Measurements from ENCODE around the gene USP25.

USP25 gene

DNA sequence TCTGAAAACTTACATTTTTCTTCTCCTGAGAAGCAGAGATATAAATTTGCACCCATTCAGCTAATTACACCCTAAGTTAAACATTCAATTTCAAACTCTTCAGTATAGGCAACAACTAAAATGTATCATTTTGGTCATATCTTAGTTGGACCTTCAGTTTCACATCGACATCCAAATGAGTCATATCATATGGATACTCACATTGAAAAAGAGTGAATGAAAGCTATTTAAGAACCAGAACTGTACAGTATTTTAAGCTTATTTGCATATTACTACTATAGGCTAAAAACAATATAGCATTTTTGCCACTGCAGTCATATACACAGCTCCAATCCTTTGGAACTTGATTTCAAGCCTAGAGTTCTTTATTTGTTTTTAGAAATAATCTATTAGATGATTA, 33.6 kb downstream of the USP25 start:
- no peak for DNase-seq (ENCODE audit: low read depth in 3 of 3, low spot score in 1 of 3)

DNA sequence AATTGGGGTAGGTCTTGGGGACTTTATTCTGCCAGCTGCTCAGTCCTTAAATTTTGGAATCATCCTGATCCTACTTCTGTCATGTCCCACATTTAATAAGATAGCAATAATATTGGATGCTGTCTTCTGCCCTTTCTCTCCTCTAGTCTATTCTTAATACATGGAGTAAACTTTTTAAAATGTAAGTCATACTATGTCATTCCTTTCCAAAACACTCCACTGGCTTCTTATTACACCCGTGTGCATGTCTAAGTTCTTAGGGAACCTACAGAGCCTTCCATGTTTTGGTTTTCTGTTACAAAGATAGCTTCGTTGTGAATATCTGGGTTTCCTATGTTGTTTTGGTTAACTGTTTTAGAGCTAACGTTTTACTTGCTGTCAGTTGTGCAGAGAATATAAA, 35.1 kb downstream of the USP25 start:
- DNase-seq (ENCODE audit: low read depth in 3 of 3, low spot score in 1 of 3), result no peak

DNA sequence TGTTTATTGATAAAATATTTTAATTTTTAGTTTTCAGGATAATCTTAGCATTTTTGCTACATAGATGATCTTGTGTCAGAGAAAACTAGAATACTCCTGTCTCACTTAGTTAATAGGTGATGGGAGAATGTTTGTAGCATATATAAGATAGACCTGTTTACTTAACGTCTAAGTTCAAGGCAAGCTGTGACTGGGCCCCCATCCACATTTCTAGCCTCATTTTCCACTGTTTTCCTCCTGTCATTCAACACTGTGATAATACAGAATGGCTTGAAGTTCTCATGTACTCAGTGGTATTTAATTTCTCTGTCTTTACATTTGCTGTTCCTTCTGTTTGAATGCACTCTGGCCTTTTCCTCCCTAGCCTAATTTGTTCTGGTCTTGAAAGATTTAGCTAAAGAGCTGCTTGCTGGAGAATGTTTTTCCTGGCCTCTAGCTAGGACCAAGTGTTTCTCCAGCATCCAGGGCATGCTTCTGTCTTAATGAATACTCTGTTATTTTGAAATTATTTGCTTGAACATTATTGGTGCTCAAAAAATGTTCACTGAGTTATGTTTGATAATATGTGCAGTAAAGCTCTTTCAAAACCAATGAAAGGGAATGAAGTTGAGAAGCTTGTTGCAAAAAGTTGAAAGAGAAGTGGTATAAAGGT, 37.3 kb downstream of the USP25 start:
- DNase-seq (ENCODE audit: low read depth in 3 of 3, low spot score in 1 of 3), result no peak

DNA sequence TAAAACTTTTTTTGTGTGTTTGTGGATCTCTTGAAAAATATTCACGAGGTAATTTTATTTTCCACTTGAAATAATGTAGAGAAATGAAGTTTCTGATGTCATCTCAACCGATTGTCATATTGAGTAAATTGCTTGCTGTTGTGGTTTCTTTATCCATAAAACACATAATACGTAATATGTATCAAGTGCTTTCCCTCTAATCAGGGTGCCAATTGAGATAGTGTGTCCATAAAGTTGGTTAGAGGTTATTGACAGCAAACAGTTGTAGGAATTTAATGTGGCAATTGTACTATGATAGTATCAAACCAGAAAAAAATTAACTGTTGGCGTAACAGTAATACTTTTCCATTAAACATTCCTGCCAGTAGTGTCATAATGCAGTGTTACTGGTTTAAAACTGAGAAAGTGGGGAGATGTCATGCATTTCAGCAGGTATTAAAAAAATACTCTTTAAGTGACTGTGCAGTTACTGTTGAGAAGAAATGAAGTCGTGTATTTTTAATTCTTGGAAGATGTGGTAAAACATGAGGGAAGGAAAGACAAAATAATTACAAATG, 38.3 kb downstream of the USP25 start:
- DNase-seq (ENCODE audit: low read depth in 3 of 3, low spot score in 1 of 3), result no peak

DNA sequence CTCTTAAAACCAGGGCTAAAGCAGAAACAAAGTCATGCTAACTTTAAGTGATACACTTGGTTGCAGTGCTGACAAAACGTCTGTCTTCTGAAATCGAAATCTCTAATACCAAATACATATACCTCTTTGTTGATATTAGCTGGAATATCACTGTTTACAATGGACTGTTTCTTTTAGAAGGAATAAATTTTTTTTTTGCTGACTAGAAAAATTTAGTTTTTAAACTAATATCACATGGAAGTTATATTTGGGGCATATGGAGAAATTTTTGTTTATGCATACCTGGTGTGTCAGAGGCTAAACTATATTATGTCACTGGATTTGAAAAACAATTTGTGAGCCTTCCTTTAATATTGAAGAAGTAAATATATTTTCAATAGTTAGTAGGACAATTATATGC, 39.1 kb downstream of the USP25 start:
- no peak for DNase-seq (ENCODE audit: low read depth in 3 of 3, low spot score in 1 of 3)

DNA sequence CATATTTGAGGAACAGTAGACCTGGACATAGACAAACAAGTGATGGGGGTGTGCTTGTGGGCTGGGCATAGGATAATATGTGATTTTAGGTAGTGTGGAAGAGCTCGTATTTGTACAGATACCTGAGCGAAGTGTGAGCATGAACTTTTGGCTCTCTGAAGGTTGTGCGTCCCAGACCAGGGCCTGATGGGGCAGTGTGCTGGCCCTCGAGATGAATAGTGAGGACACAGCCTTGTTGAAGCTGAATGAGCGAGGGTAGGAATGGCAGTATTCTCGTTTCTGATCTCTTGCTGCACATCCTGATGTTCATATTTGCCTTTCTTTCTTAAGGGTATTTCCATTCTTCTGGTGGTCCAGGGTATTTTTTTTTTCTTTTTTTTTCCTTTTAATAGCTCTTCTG, 41.5 kb downstream of the USP25 start:
- no peak for DNase-seq (ENCODE audit: low read depth in 3 of 3, low spot score in 1 of 3)

DNA sequence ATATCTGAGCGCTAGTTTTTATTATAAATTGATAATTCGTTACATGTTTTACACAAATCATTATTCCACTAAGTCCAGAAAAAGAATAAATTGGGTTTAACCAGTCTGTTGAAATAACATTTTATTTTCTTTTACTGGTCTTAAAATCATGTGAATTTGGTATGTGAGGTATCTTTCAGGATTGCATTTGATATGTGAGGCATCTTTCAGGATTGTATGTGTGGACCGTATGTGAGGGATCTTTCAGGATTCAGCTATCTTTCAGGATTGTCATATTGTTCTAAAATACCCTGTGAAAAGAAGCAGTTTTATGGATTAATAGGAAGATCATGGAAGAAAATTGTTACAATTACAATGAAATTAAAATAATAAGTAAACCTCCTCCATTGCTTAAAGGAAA, 42.9 kb downstream of the USP25 start:
- DNase-seq (ENCODE audit: low read depth in 3 of 3, low spot score in 1 of 3), result no peak

DNA sequence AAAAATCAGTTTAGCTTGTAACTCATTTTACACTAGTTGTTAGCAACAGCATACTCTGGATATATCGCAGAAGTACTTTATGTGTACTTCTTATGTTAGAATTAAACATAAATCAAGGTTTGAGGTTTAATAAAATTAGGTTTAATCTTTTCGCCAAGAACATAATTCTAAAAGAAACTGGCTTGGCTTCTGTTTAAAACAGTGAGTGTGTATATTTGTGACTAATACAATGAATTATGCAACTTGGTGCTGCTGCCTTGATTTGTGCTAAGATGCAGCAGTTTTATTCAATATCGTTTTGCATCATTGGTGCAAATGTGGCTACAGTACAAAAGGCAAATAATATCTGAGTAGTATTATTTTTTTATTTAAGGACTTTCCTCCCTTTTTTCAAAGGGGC, 44.8 kb downstream of the USP25 start:
- DNase-seq (ENCODE audit: low read depth in 3 of 3, low spot score in 1 of 3), result no peak

DNA sequence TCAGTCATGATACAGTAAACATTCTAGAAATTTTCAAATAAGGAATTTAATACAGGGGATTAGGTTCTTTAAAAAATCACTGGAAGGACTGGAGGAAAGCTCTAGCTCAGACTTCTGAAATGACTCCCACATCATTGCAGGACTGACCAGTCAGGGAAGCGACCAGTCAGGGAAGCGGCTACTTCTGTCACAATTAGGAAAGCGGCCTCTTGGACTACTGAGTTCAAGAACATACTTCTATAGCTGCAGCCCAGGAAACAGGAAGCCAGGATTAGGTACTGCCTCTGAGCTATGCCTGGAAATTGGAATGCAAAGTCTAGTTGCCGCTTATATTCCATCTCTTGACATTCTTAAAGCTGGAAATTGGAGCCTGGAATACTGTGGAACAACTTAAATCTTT, 45.5 kb downstream of the USP25 start:
- DNase-seq (ENCODE audit: low read depth in 3 of 3, low spot score in 1 of 3), result no peak

DNA sequence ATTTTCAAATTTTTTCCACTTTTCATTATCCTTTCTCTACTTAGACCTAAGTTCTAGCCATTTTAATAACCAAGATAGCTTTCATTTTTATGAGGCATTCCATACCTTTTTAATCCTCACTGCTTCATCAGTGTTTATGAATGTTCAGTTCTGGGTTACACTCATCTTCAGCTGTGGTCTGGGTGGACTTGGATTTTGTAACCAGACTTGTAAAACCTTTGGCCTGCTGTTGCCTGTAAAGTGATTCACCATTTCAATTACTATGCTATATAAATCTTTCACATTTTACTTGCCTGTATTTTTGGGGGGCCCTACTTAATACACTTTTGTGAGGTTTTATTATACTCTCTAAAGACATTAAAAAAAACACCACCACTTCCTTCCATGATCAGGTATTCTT, 46.2 kb downstream of the USP25 start:
- DNase-seq (ENCODE audit: low read depth in 3 of 3, low spot score in 1 of 3), result no peak

DNA sequence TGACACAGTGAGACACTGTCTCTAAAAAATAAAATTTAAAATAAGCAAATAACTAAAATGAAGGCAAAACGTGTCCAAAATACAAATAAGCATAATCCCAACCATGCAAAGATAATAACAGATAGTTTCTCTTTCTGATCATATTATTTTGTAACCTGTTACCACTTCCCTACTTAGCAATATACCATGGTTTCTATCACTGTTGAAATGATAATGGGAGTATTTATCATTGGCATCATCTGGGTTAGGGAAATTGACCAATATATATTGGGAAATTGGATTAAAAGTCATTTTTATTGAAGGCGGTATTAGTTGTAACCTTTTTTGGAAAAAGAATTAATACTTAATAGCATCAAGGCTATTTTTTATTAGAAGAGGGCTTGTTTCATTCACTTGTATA, 47.0 kb downstream of the USP25 start:
- DNase-seq (ENCODE audit: low read depth in 3 of 3, low spot score in 1 of 3), result no peak

DNA sequence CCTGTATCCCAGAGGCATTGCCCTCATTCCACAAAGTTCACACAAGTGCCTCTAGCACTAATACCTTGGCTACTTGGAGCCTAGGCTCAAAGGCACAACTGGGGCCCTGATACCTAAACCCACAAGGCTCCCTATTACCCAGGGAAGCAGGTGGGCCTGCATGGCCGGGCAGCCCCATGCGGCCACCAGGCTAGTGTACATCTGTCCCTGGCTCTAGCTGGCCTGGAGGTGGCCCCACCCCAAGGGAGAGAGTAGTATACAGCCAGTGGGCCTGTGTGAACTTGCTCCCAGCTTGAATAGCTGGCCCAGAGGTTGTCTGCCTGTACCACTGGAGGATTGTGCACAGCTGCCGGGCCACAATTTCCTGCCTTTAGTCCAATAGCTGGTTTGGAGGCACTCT, 52.2 kb downstream of the USP25 start:
- DNase-seq (ENCODE audit: low read depth in 3 of 3, low spot score in 1 of 3), result no peak

DNA sequence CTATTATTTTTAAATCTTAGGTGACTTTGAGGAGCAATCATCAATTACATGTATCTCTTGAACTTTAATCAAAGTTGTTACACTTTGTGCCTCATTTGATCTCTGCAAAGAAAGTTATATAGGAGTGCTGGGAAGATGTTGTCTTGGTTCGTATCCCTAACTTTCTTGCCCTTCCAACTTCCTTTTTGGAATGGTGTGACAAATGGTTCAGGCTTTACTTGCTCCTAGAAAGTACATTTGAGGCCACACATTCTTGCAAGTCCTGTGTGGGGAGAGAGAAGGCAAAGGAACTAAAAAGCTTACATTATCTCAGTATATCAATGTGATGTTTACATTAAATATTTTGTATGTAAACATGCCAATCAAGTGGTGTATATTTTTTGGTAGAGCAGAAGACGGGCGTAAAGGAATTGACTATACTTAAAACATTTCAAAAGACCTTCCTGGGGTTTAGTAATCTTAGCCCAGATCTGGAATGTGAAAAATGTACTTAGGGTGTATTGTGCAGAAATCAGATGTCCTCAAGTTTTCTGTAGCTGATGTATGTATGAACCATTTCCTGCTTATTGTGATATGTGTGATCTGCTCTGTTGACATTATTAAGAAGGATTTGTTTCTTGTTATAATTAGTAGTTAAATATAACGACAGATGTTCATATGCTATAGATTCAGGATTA, 59.2 kb downstream of the USP25 start:
- DNase-seq (ENCODE audit: low read depth in 3 of 3, low spot score in 1 of 3), result no peak

DNA sequence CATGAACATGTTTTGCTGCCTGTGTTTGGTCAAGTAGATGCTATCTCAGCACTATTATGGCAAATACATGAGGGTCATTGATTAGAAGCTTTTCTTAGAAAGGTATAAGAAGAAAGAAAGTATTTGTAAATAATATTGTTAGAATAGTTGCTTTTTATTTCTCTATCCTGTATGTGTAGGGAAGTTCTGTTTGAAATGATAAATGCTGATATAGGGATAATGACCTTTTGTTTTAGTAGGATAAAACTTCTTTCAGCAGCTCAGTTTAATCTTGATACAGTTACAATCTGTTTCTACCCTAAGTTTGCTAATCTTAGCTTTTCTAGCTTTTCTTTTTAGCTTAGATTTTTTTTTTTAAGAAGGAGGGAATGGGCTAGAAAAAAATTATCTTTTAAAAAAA, 63.3 kb downstream of the USP25 start:
- DNase-seq (ENCODE audit: low read depth in 3 of 3, low spot score in 1 of 3), result no peak

DNA sequence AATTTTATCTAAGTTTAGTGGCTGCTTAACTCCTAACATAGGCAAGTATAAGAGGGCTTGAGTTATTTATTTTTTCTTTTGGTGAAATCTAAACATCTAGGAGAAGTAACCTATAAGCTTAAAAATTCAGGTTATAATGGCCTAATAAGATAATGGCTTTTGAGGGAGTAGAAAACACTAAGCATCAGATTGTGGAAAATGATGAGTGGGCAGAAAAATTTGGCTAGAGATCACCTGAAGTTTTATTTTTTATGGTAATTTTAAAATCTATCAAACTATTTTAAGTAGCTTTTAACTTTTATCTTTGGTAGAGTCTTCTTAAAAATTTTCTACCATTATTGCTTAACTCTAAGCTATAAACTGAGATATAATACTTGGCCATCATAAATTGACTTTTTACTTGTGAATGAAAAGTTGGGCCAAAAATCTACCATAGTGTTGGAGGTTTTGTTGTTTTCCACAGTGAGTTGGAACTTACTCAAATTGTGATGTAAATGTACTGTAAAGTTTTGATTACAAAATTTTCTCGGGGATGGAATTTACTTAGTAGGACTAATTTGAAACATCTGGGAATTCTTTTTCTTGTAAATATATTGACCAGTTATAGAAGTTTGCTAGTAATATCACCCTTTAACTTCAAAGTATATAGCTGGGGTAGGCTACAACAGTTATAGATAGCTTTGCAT, 63.9 kb downstream of the USP25 start:
- DNase-seq (ENCODE audit: low read depth in 3 of 3, low spot score in 1 of 3), result no peak

DNA sequence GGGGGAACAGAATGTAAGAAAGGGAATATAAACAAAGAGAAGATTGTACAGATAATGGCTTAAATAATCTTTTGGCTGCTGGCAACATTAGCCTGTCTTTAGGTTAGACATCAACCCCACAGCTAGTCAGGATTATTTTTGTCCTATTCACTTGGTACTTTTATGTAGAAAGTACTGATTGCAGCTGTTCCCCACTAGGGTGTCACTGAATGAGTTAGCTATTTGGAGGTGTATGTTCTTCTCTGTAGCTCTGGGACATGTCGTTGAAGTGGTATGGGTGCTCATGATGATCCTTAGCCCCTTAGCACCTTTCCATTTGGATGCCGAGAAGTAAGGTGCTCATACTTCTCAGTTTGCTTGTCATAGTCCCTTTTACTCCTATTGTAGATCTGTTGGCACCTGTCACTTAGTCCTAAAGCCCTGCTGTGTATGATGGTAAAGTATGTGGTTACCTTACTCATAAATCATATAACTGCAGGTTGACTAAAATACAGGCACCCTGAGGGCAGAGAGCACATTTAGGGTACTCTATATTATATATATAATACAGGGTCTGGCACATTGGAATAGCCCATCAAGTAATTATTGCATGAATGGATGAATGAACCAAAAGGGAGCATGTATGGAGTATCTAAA, 64.6 kb downstream of the USP25 start:
- no peak for DNase-seq (ENCODE audit: low read depth in 3 of 3, low spot score in 1 of 3)

DNA sequence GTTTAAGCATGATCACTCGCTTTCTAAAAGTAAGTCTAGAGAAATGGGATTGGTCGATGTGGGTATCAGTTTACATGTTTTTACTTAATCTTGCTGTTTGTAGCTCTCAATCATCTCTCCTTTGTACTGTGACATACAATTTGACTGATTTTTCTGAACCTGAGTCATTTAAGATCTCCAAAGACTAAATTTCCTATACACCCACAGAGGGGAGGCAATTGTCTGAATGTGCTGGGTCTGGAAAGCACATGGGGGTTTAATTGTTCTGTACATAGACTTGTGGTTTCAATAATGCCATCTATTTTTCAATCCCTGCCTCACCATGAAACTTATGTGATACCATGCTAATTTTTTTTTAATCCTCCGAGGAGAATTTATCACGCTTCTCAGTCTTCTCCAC, 65.8 kb downstream of the USP25 start:
- DNase-seq (ENCODE audit: low read depth in 3 of 3, low spot score in 1 of 3), result no peak

DNA sequence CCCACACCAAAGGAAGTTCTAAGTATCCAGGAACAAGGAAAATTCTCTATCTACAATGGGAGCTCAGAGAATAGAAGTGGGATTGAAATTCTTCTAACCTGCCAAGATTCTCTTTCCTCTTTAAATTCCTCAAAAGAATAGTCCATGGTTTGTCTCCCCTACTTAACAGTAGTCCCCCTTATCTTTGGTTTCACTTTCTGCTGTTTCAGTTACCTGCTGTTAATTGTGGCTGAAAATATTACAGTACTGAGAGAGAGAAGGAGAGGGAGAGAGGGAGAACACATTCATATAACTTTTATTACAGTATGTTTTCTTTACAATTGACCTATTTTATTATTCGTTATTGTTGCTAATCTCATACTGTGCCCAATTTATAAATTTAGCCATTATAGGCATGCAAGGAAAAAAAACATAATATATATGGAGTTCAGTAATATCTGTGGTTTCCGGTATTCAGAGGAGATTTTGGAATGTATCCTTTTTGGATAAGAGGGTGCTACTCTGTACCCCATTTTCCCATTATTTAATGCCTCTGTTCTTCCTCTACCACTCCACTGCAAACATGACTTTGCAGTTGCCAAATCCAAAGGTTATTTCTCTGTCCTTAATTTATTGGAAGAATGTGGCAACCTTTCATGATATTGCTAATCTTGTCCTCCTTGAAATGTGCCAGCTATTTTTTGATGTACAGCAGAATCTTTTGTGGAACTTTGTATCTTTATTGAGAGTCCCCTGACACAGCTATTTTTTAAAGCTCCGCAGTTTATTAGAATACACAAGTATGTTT, 68.0 kb downstream of the USP25 start:
- no peak for DNase-seq (ENCODE audit: low read depth in 3 of 3, low spot score in 1 of 3)

DNA sequence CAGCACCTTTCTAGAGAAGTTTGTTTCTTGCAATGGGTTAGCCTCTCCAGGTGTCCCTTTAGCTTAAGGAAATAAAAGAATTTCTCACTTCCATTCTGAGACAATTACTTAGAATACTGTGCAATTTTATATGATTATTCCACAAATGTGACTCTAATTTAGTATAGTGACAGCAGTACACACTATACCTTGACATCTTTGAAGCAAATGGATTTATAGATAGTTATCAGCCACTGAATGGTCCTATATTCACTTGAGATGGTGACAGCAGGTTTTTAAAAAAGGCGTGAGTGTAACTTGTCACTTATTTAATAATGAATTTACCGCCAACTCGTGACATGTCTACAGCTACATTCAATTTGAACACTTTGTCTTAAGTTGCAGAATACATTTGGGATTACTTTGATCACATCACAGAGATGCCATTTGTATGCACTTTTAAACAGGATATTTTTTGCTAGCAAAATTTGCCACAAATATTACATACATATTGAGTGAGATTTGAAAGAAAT, 71.6 kb downstream of the USP25 start:
- no peak for DNase-seq (ENCODE audit: low read depth in 3 of 3, low spot score in 1 of 3)

DNA sequence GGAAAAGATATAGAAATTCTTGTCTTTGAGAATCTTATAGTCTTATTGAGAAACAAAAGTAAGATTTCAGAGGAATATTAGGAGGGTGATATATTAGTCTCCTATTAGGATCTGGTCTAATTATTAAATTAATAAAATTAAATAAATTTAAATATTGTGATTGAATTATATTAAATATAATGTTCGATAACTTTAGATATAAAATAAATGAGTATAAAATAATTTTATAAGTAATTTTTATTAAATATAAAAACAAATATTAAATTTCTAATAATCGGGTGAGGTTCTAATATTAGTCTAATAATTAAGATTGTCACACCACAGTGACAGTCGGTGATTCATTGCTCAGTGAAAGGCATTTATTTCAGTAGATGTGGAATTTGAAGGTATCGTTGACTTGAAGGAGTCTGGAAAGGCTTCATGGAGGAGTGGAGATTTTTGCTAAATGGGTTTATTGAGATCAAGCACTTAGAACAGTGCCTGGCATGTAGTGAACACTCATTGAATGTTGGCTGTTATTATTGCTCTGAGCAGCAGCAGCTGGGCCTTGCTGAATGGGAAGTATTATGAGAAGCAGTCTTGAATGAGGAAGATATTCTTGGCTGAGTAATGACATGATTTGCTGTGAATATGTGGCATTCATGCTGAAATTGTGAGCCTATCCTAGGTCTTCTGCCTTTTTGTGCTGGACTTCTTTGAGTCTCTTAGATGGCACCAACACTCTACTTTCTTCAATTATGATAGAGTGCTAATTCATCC, 74.6 kb downstream of the USP25 start:
- no peak for DNase-seq (ENCODE audit: low read depth in 3 of 3, low spot score in 1 of 3)
